ENCODE data around the gene EPS8L2.
A peak's percentile ranks its signal among the peaks of the same experiment; 100 is the strongest.

Gene EPS8L2

DNA sequence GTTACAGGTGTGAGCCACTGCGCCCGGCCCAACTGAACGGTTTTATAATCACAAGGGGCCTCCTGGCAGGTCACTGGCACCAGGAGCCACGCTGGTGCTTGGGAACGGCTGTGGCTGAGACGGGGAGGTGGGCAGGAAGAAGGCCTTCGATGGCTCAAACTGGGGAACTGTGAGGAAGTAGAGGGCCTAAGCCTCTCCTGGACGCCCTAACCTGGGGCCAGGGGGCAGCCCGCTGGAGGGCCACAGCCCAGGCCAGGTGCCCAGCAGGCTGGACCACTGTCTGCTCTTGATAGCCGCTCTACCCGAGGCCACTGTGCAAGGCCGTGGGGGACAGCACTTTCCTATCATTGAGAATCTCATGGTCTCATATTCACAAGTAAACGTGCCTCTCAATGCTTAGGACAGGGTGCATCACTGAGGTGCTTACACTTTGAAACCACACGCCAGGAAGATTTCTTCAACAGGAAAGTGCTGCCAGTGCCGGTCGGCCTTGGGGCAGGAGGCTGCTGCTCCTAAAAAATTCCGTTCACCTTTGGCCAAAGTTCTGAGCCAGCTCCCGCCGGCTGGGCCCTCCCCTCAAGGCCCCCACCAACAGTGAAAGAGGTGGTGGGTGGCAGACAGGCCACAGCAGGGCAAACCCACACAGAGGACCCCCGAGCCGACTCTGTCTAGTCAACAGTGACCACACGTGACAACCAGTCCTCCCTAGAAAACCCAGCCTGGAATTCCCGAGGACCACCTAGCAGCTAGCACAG is 64.0 kb downstream of the EPS8L2 start:
- H3K9ac ChIP-seq (ENCODE audit: low read length), result no peak overlapping the region
- no peak overlapping the region for H2BK5ac ChIP-seq (ENCODE audit: low read length)
- H3K36me3 ChIP-seq (ENCODE audit: control insufficient read depth, insufficient read depth, low read length), result peaks cover 12% of the 10 kb centered on the region
- H3K4ac ChIP-seq (ENCODE audit: low read depth, low read length), result no peak overlapping the region
- H3K27ac ChIP-seq (ENCODE audit: low read depth, low read length), result no peak overlapping the region
- H3K18ac ChIP-seq (ENCODE audit: low read length), result no peak overlapping the region
- no peak overlapping the region for H4K5ac ChIP-seq (ENCODE audit: low read length)
- no peak overlapping the region for H4K8ac ChIP-seq (ENCODE audit: low read depth, low read length)
- H3K4me3 ChIP-seq (ENCODE audit: low read length), result no peak overlapping the region
- WGBS (ENCODE audit: extremely low coverage, insufficient coverage, low lambda C conversion rate), result no CpG with 5 or more reads among the region's 23 CpGs
- H2BK120ac ChIP-seq (ENCODE audit: low read depth, low read length), result no peak overlapping the region
- peaks cover 7% of the 10 kb centered on the region for H3K79me1 ChIP-seq (ENCODE audit: low read length)
- no peak overlapping the region for H3K23ac ChIP-seq (ENCODE audit: low read length)
- H2AK5ac ChIP-seq (ENCODE audit: low read length), result no peak overlapping the region
- no peak for DNase-seq
- H2BK15ac ChIP-seq (replicated peaks; ENCODE audit: low read depth), result no peak overlapping the region
- H3K56ac ChIP-seq (ENCODE audit: low read length), result no peak overlapping the region
- H3K4me2 ChIP-seq (ENCODE audit: low read length), result no peak overlapping the region
- no peaks in the 10 kb centered on the region for H3K4me1 ChIP-seq (ENCODE audit: control insufficient read depth, low read depth, low read length)
- H3K27me3 ChIP-seq (ENCODE audit: insufficient read depth, low read length, poor library complexity), result no peaks in the 10 kb centered on the region
- H3K79me2 ChIP-seq (ENCODE audit: control insufficient read depth, insufficient read depth, low read length), result peaks cover 9% of the 10 kb centered on the region

DNA sequence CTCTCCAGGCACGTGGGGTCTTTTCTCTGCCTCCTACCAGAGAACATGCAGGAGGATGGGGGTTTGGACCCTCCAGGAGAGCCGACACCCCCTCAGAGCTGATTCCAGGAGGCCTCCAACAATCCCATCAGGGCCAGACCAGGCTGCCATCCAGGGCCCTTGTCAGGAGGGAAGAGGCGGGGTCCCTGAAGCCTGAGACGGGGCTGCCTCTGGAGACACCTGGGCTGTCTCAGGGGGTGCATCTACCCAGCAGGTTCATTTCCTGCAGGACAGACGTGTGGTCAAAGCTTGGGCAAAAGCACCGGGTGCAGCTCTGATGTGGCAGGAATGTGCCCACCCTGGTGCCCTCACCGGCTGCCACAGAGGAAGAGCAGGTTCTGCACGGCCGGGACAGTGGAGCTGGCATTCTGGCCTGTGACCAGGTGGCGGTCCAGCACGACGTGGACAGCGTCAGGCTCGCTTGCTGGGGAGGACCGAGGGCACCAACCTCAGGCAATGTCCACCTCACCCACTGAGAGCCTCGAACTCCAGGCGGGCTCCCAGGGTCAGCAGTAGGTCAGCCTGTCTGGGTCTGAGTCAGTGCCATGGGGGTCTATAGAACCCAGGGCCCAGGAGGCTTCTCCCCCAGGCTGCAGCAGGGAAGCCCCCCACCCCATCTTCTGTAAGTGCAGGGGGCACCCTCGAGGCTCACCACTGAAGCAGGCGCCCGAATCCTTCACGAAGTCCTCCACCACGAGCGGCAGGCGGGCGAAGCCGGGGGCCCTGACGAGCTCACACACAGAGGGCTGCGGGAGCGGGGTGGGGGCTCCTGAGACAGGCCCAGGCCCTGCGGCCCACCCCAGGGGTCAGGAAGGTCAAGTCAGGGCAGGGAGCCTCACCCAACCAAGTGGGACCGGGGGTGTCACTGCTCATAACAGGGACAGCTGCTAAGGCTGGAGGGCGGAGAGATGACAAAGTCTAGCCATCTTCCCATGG is 64.9 kb downstream of the EPS8L2 start:
- Histone ChIP-seq H2AK5ac (ENCODE audit: low read length) (no peak overlapping the region), H3K27me3 (ENCODE audit: insufficient read depth, low read length, poor library complexity) (no peaks in the 10 kb centered on the region), H2BK5ac (ENCODE audit: low read length) (no peak overlapping the region), H3K79me2 (ENCODE audit: control insufficient read depth, insufficient read depth, low read length) (peaks cover 15% of the 10 kb centered on the region), H3K23ac (ENCODE audit: low read length) (no peak overlapping the region), H3K4me2 (ENCODE audit: low read length) (no peak overlapping the region), H2BK120ac (ENCODE audit: low read depth, low read length) (no peak overlapping the region), H3K79me1 (ENCODE audit: low read length) (peaks cover 10% of the 10 kb centered on the region), H4K5ac (ENCODE audit: low read length) (no peak overlapping the region), H3K27ac (ENCODE audit: low read depth, low read length) (no peak overlapping the region), H4K8ac (ENCODE audit: low read depth, low read length) (no peak overlapping the region), H3K36me3 (ENCODE audit: control insufficient read depth, insufficient read depth, low read length) (peaks cover 11% of the 10 kb centered on the region), H3K4ac (ENCODE audit: low read depth, low read length) (no peak overlapping the region), H3K56ac (ENCODE audit: low read length) (no peak overlapping the region), H2BK15ac (replicated peaks; ENCODE audit: low read depth) (no peak overlapping the region), H3K4me3 (ENCODE audit: low read length) (no peak overlapping the region), H3K18ac (ENCODE audit: low read length) (no peak overlapping the region), H3K4me1 (ENCODE audit: control insufficient read depth, low read depth, low read length) (no peaks in the 10 kb centered on the region), H3K9ac (ENCODE audit: low read length) (no peak overlapping the region)
- DNase-seq, result no peak
- no CpG with 5 or more reads among the region's 32 CpGs for WGBS (ENCODE audit: extremely low coverage, insufficient coverage, low lambda C conversion rate)

- H3K9ac ChIP-seq (ENCODE audit: low read length), result no peak overlapping the region
- H3K4me1 ChIP-seq (ENCODE audit: control insufficient read depth, low read depth, low read length), result no peaks in the 10 kb centered on the region
- no peak overlapping the region for H3K18ac ChIP-seq (ENCODE audit: low read length)
- H2AK5ac ChIP-seq (ENCODE audit: low read length), result no peak overlapping the region
- no peak overlapping the region for H2BK5ac ChIP-seq (ENCODE audit: low read length)
- H4K8ac ChIP-seq (ENCODE audit: low read depth, low read length), result no peak overlapping the region
- no CpG with 5 or more reads among the region's 15 CpGs for WGBS (ENCODE audit: extremely low coverage, insufficient coverage, low lambda C conversion rate)
- H3K4ac ChIP-seq (ENCODE audit: low read depth, low read length), result no peak overlapping the region
- H3K23ac ChIP-seq (ENCODE audit: low read length), result no peak overlapping the region
- no peak overlapping the region for H2BK120ac ChIP-seq (ENCODE audit: low read depth, low read length)
- no peak for DNase-seq
- H3K4me2 ChIP-seq (ENCODE audit: low read length), result no peak overlapping the region
- peaks cover 22% of the 10 kb centered on the region for H3K79me2 ChIP-seq (ENCODE audit: control insufficient read depth, insufficient read depth, low read length)
- peaks cover 4% of the 10 kb centered on the region for H3K36me3 ChIP-seq (ENCODE audit: control insufficient read depth, insufficient read depth, low read length)
- H3K27me3 ChIP-seq (ENCODE audit: insufficient read depth, low read length, poor library complexity), result no peaks in the 10 kb centered on the region
- peaks cover 13% of the 10 kb centered on the region for H3K79me1 ChIP-seq (ENCODE audit: low read length)
- H4K5ac ChIP-seq (ENCODE audit: low read length), result no peak overlapping the region
- peak overlapping the region; percentile 10 for H3K56ac ChIP-seq (ENCODE audit: low read length)
- no peak overlapping the region for H3K4me3 ChIP-seq (ENCODE audit: low read length)
- no peak overlapping the region for H3K27ac ChIP-seq (ENCODE audit: low read depth, low read length)
- H2BK15ac ChIP-seq (replicated peaks; ENCODE audit: low read depth), result no peak overlapping the region
Observed at GRCh38 chr11:771617-772204, 65.7 kb downstream of the EPS8L2 start.

GRCh38 chr11:772429-773390 is 66.7 kb downstream of the EPS8L2 start:
- no peak overlapping the region for H3K4me3 ChIP-seq (ENCODE audit: low read length)

GRCh38 chr11:773425-773824 is 67.4 kb downstream of the EPS8L2 start:
- Histone ChIP-seq H3K4me1 (ENCODE audit: control insufficient read depth, low read depth, low read length) (no peaks in the 10 kb centered on the region), H3K23ac (ENCODE audit: low read length) (no peak overlapping the region), H2AK5ac (ENCODE audit: low read length) (no peak overlapping the region), H3K36me3 (ENCODE audit: control insufficient read depth, insufficient read depth, low read length) (peaks cover 2% of the 10 kb centered on the region), H3K4me2 (ENCODE audit: low read length) (no peak overlapping the region), H3K79me2 (ENCODE audit: control insufficient read depth, insufficient read depth, low read length) (peaks cover 22% of the 10 kb centered on the region), H3K18ac (ENCODE audit: low read length) (no peak overlapping the region), H4K5ac (ENCODE audit: low read length) (no peak overlapping the region), H3K79me1 (ENCODE audit: low read length) (peaks cover 13% of the 10 kb centered on the region), H2BK120ac (ENCODE audit: low read depth, low read length) (no peak overlapping the region), H3K56ac (ENCODE audit: low read length) (no peak overlapping the region), H3K4ac (ENCODE audit: low read depth, low read length) (no peak overlapping the region), H4K8ac (ENCODE audit: low read depth, low read length) (no peak overlapping the region), H3K9ac (ENCODE audit: low read length) (no peak overlapping the region), H2BK5ac (ENCODE audit: low read length) (no peak overlapping the region), H3K27me3 (ENCODE audit: insufficient read depth, low read length, poor library complexity) (no peaks in the 10 kb centered on the region), H2BK15ac (replicated peaks; ENCODE audit: low read depth) (no peak overlapping the region), H3K27ac (ENCODE audit: low read depth, low read length) (no peak overlapping the region), H3K4me3 (ENCODE audit: low read length) (no peak overlapping the region)
- no peak for DNase-seq
- no CpG with 5 or more reads among the region's 5 CpGs for WGBS (ENCODE audit: extremely low coverage, insufficient coverage, low lambda C conversion rate)

More at GRCh38 chr11:772429-773390, 66.7 kb downstream of the EPS8L2 start:
- Histone ChIP-seq H3K27ac (ENCODE audit: low read depth, low read length) (no peak overlapping the region), H3K9ac (ENCODE audit: low read length) (no peak overlapping the region), H3K56ac (ENCODE audit: low read length) (no peak overlapping the region), H3K27me3 (ENCODE audit: insufficient read depth, low read length, poor library complexity) (no peaks in the 10 kb centered on the region), H2BK5ac (ENCODE audit: low read length) (no peak overlapping the region), H3K4ac (ENCODE audit: low read depth, low read length) (no peak overlapping the region), H3K4me2 (ENCODE audit: low read length) (no peak overlapping the region), H2BK15ac (replicated peaks; ENCODE audit: low read depth) (no peak overlapping the region), H2BK120ac (ENCODE audit: low read depth, low read length) (no peak overlapping the region), H3K4me1 (ENCODE audit: control insufficient read depth, low read depth, low read length) (no peaks in the 10 kb centered on the region), H3K79me1 (ENCODE audit: low read length) (peaks cover 13% of the 10 kb centered on the region), H4K5ac (ENCODE audit: low read length) (no peak overlapping the region), H3K23ac (ENCODE audit: low read length) (no peak overlapping the region), H3K18ac (ENCODE audit: low read length) (no peak overlapping the region), H4K8ac (ENCODE audit: low read depth, low read length) (no peak overlapping the region), H3K36me3 (ENCODE audit: control insufficient read depth, insufficient read depth, low read length) (peaks cover 2% of the 10 kb centered on the region), H2AK5ac (ENCODE audit: low read length) (no peak overlapping the region), H3K79me2 (ENCODE audit: control insufficient read depth, insufficient read depth, low read length) (peaks cover 22% of the 10 kb centered on the region)
- no CpG with 5 or more reads among the region's 34 CpGs for WGBS (ENCODE audit: extremely low coverage, insufficient coverage, low lambda C conversion rate)
- no peak for DNase-seq

Data from mesendoderm (in vitro differentiated cells).